Neural progenitor cell (in vitro differentiated cells): Measurements from ENCODE around the gene TP53. TPM values are rescaled to one million over a fixed set of nuclear protein-coding genes. Genes with fewer than 3 reads are reported as not detected.
"Not testable (repeated sequence)": the region's sequence is repeated elsewhere in the genome, so short reads cannot be mapped to it uniquely, and the experiment has no call there.

Experiments
- DNase-seq: peaks from one replicate; pipeline ENCODE4 v3.0.0-alpha.2; 2016; ENCODE audit warnings: low spot score
- H2AFZ ChIP-seq: fragments of 200-600 bp; sonication (generic); replicated peaks from 2 replicates; pipeline ENCODE4 v1.6.1; 2016; ENCODE audit warnings: antibody characterized with exemption
- H3F3A ChIP-seq: fragments of 200-600 bp; sonication (generic); 2 replicates; pipeline ENCODE4 v1.6.1; 2016; ENCODE audit warnings: antibody characterized with exemption, low read depth
- H3K27ac ChIP-seq: fragments of 200-600 bp; sonication (generic); 2 replicates; pipeline ENCODE4 v1.5.1; 2016; ENCODE audit warnings: mild to moderate bottlenecking
- H3K27me3 ChIP-seq: fragments of 200-600 bp; sonication (generic); 2 replicates; pipeline ENCODE4 v1.6.1; 2016; ENCODE audit warnings: mild to moderate bottlenecking, moderate library complexity
- H3K36me3 ChIP-seq: fragments of 200-600 bp; sonication (generic); 2 replicates; pipeline ENCODE4 v1.5.1; 2016
- H3K4me1 ChIP-seq: fragments of 200-600 bp; sonication (generic); 2 replicates; pipeline ENCODE4 v1.6.1; 2016; ENCODE audit warnings: mixed run types
- H3K4me2 ChIP-seq: fragments of 200-600 bp; sonication (generic); 2 replicates; pipeline ENCODE4 v1.6.1; 2016
- H3K4me3 ChIP-seq: fragments of 200-600 bp; sonication (generic); 2 replicates; pipeline ENCODE4 v1.5.1; 2016
- H3K79me2 ChIP-seq: fragments of 200-600 bp; sonication (generic); 2 replicates; pipeline ENCODE4 v1.6.1; 2016; ENCODE audit warnings: low read depth
- H3K9ac ChIP-seq: fragments of 200-600 bp; sonication (generic); 2 replicates; pipeline ENCODE4 v1.6.1; 2016
- H3K9me3 ChIP-seq: fragments of 200-600 bp; sonication (generic); 2 replicates; pipeline ENCODE4 v1.5.1; 2016; ENCODE audit warnings: low read depth
- H4K20me1 ChIP-seq: fragments of 200-600 bp; sonication (generic); 2 replicates; pipeline ENCODE4 v1.6.1; 2016; ENCODE audit warnings: low read depth
- H3K27ac Mint-ChIP-seq: 3 replicates; pipeline ENCODE4 v1.8.0; 2021; ENCODE audit warnings: mixed read lengths
- H3K27me3 Mint-ChIP-seq: 2 replicates; pipeline ENCODE4 v1.8.0; 2022; ENCODE audit warnings: low read depth, mild to moderate bottlenecking, inconsistent platforms, moderate library complexity, mixed read lengths; ENCODE audit not compliant: insufficient read depth
- H3K36me3 Mint-ChIP-seq: 3 replicates; pipeline ENCODE4 v1.8.0; 2021; ENCODE audit warnings: mixed read lengths
- H3K4me1 Mint-ChIP-seq: 3 replicates; pipeline ENCODE4 v1.8.0; 2021; ENCODE audit warnings: mixed read lengths
- H3K4me3 Mint-ChIP-seq: 3 replicates; pipeline ENCODE4 v1.8.0; 2021; ENCODE audit warnings: mild to moderate bottlenecking, moderate library complexity, mixed read lengths
- H3K9me3 Mint-ChIP-seq: 3 replicates; pipeline ENCODE4 v1.8.0; 2020; ENCODE audit warnings: mixed read lengths
- EZH2 ChIP-seq: fragments of 200-600 bp; sonication (generic); IDR thresholded peaks from 2 replicates; pipeline ENCODE4 v1.6.1; 2017; ENCODE audit warnings: antibody characterized with exemption, mild to moderate bottlenecking, moderate library complexity
- EZH2phosphoT487 ChIP-seq: fragments of 200-600 bp; sonication (generic); IDR thresholded peaks from 2 replicates; pipeline ENCODE4 v1.6.1; 2017; ENCODE audit warnings: antibody characterized with exemption
- total RNA-seq: library from RNA; depleted of rRNA; stranded (reverse); fragments of >200 nt; gene quantifications from 2 replicates; pipeline ENCODE4 v1.2.3, GENCODE V29; 2015; ENCODE audit warnings: low replicate concordance
- TF ChIP-seq, protein P1 (sequence below): fragments of 200-600 bp; sonication (generic); IDR thresholded peaks from 2 replicates; pipeline ENCODE4 v1.5.1; 2017; ENCODE audit warnings: antibody characterized with exemption, mild to moderate bottlenecking

Gene TP53
- total RNA-seq, 1 donor from 2014 or later, result 54.9 TPM

DNA sequence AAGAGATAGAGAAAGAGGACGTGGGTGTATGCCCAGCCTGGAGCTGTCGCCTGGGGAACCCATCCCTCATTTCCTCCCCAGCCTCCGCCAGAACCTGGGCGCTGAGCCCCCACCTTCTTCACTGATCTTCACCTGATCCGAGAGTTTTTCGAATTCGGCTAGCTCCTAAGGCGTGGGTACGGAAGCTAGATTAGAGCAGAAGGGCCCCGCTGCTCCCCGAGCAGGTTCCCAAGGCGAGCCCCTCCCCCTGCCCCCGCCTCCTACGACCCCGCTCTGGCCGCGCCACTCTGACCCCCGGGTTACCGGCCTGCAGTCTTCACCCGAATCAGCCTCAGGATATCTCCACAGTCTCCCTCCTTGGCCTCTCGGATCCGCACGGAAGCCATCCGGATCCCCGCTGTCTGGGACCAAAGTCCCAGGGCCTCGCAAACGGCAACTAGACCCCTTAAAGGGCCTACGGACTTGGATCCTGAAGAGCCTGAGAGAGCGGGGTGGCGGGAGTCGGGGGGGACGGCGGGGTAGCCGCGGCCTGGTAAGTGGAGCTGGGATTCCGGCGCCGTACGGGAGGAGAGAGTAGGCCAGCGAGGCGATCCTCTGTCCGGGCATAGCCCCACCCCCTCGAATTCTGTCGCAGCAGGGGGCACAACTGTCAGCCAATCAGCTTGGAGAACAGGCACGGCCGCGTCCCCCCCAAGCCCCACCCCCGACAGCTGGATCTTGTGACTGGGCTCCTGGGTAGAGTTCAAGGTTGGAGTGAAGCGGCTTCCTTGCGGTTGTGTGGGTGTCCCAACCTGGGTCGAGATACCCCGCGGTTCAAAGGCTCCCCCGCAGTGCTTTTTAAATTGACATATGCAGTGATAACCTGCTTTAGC is 59.8 kb downstream of the TP53 start, which contains the start of gene SAT2:
Gene SAT2 (minus strand): TSS at position 572 of the 872 bp plus-strand sequence. CDS start 186 bp downstream, at position 386.
- Histone ChIP-seq H3F3A (peaks cover 13% of the 10 kb centered on the region), H2AFZ (peak within 1 kb of the TSS; percentile 86), H3K4me3 (peak within 1 kb of the TSS; percentile 92), H3K9ac (peak within 1 kb of the TSS; percentile 88), H3K79me2 (no peaks in the 10 kb centered on the region), H3K4me1 (peaks cover 4% of the 10 kb centered on the region), H3K4me2 (peak within 1 kb of the TSS; percentile 86), H3K36me3 (no peaks in the 10 kb centered on the region), H3K27me3 (no peaks in the 10 kb centered on the region), H4K20me1 (no peaks in the 10 kb centered on the region), H3K27ac (peak within 1 kb of the TSS; percentile 86), H3K9me3 (no peaks in the 10 kb centered on the region)
- DNase-seq, result peak; percentile 94
- peak within 1 kb of the TSS; percentile 96 for H3K27ac Mint-ChIP-seq
- peaks cover 2% of the 10 kb centered on the region for H3K9me3 Mint-ChIP-seq
- peak within 1 kb of the TSS; percentile 95 for H3K4me3 Mint-ChIP-seq
- H3K27me3 Mint-ChIP-seq, result peaks cover 12% of the 10 kb centered on the region
- peak; percentile 28 for TF ChIP-seq EZH2
- TF ChIP-seq EZH2phosphoT487, result no peak
- TF ChIP-seq, protein P1, sequence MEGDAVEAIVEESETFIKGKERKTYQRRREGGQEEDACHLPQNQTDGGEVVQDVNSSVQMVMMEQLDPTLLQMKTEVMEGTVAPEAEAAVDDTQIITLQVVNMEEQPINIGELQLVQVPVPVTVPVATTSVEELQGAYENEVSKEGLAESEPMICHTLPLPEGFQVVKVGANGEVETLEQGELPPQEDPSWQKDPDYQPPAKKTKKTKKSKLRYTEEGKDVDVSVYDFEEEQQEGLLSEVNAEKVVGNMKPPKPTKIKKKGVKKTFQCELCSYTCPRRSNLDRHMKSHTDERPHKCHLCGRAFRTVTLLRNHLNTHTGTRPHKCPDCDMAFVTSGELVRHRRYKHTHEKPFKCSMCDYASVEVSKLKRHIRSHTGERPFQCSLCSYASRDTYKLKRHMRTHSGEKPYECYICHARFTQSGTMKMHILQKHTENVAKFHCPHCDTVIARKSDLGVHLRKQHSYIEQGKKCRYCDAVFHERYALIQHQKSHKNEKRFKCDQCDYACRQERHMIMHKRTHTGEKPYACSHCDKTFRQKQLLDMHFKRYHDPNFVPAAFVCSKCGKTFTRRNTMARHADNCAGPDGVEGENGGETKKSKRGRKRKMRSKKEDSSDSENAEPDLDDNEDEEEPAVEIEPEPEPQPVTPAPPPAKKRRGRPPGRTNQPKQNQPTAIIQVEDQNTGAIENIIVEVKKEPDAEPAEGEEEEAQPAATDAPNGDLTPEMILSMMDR, result no peak
- peaks cover 6% of the 10 kb centered on the region for H3K36me3 Mint-ChIP-seq
- H3K4me1 Mint-ChIP-seq, result peaks cover 24% of the 10 kb centered on the region

DNA sequence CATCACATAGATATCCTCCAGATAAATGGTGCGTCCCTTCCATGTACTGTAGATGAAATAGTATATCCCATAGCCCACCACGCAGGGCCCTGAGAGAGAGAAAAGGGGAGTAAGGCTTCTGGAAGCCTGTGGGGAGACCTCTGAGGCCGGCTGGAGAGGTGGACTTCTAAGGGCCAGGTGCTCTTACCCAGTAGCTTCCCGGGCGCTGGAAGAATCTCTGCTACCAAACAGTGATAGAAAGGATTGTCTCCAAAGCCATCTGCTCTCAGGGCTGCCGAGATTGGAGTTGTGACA is 60.4 kb downstream of the TP53 start:
- no peak for DNase-seq
- Histone ChIP-seq H3F3A (peaks cover 13% of the 10 kb centered on the region), H3K4me2 (peak overlapping the region; percentile 86), H3K27ac (no peak overlapping the region), H3K36me3 (no peaks in the 10 kb centered on the region), H3K4me1 (peaks cover 4% of the 10 kb centered on the region), H3K9ac (peak overlapping the region; percentile 88), H3K27me3 (no peaks in the 10 kb centered on the region), H2AFZ (peak overlapping the region; percentile 86), H4K20me1 (no peaks in the 10 kb centered on the region), H3K79me2 (no peaks in the 10 kb centered on the region), H3K4me3 (peak overlapping the region; percentile 92), H3K9me3 (no peaks in the 10 kb centered on the region)
- Mint-ChIP-seq H3K27ac (peak overlapping the region; percentile 96), H3K9me3 (peaks cover 2% of the 10 kb centered on the region), H3K36me3 (peaks cover 6% of the 10 kb centered on the region), H3K27me3 (peaks cover 12% of the 10 kb centered on the region), H3K4me1 (peaks cover 22% of the 10 kb centered on the region), H3K4me3 (peak overlapping the region; percentile 95)
- TF ChIP-seq EZH2phosphoT487 (no peak), EZH2 (no peak)
- TF ChIP-seq, protein P1, result no peak

DNA sequence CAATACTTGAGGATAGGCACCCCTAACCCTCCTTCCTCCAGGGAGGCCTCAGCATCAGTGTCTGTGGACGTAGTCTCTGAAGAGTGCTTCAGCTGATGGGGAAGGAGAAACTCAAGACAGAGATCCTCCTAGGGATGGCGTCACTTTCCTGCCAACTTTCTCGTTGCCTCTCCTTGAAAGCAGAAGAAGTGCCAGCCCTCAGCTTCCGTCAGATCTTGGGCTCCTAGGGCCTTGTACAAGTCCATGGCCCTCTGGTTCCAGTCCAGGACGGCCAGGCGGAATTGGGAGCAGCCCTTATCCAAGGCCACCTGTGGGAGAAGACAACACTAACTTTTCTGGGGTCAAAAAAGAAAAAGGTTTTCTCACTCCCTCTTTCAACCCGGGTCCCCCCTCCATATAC is 61.0 kb downstream of the TP53 start:
- H3K9ac ChIP-seq, result no peak overlapping the region
- no peak overlapping the region for H3K27ac ChIP-seq
- H3K4me2 ChIP-seq, result peak overlapping the region; percentile 86
- no peak overlapping the region for H3K27ac Mint-ChIP-seq
- no peaks in the 10 kb centered on the region for H3K27me3 ChIP-seq
- no peaks in the 10 kb centered on the region for H3K9me3 ChIP-seq
- H3K9me3 Mint-ChIP-seq, result peaks cover 2% of the 10 kb centered on the region
- H3K79me2 ChIP-seq, result no peaks in the 10 kb centered on the region
- peaks cover 22% of the 10 kb centered on the region for H3K4me1 Mint-ChIP-seq
- no peak overlapping the region for H2AFZ ChIP-seq
- TF ChIP-seq, protein P1, result no peak
- TF ChIP-seq EZH2phosphoT487 (no peak), EZH2 (no peak)
- H3K27me3 Mint-ChIP-seq, result peaks cover 12% of the 10 kb centered on the region
- no peaks in the 10 kb centered on the region for H3K36me3 ChIP-seq
- peaks cover 4% of the 10 kb centered on the region for H3K4me1 ChIP-seq
- peaks cover 6% of the 10 kb centered on the region for H3K36me3 Mint-ChIP-seq
- no peak for DNase-seq
- H4K20me1 ChIP-seq, result no peaks in the 10 kb centered on the region
- H3F3A ChIP-seq, result peaks cover 13% of the 10 kb centered on the region
- H3K4me3 Mint-ChIP-seq, result peak overlapping the region; percentile 95
- peak overlapping the region; percentile 92 for H3K4me3 ChIP-seq

DNA sequence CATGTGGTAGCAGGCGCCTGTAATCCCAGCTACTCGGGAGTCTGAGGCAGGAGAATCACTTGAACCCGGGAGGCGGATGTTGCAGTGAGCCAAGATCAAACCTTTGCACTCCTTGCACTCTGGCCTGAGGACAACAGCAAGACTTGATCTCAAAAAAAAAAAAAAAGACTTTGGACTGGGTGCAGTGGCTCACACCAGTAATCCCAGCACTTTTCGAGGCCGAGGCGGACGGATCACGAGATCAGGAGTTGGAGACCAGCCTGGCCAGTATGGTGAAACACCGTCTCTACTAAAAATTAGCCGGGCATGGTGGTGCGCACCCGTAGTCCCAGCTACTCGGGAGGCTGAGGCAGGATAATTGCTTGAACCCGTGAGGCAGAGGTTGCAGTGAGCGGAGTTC is 61.5 kb downstream of the TP53 start:
- Mint-ChIP-seq H3K27me3 (peaks cover 12% of the 10 kb centered on the region), H3K4me3 (peak overlapping the region; percentile 57), H3K4me1 (peaks cover 22% of the 10 kb centered on the region)
- not testable (repeated sequence) for H3K36me3 ChIP-seq, H4K20me1 ChIP-seq, H3K27me3 ChIP-seq, H3K9me3 ChIP-seq, H3K4me1 ChIP-seq, H3K4me3 ChIP-seq, H3K79me2 ChIP-seq, H3K9me3 Mint-ChIP-seq, H3K36me3 Mint-ChIP-seq, H2AFZ ChIP-seq, DNase-seq, H3K27ac ChIP-seq, H3K9ac ChIP-seq, H3K27ac Mint-ChIP-seq, H3K4me2 ChIP-seq
- H3F3A ChIP-seq, result peaks cover 13% of the 10 kb centered on the region
